ENCODE data around the gene CYYR1. TPM values are rescaled to one million over a fixed set of nuclear protein-coding genes. Genes with fewer than 3 reads are reported as not detected.

Gene CYYR1
- 2.5 TPM for total RNA-seq

GRCh38 chr21:26572702-26573381, at the start of gene CYYR1:
TSS of gene CYYR1 (minus strand) at chr21:26573286. CDS start at chr21:26572940, 346 bp downstream.

All from diencephalon (tissue), 1 donor.